Measurements from ENCODE around the gene DOK3. TPM values are rescaled to one million over a fixed set of nuclear protein-coding genes. Genes with fewer than 3 reads are reported as not detected.

Gene DOK3
- total RNA-seq, 2 experiments from 2014 or later = 3.3 to 5.7 TPM

GRCh38 chr5:177528631-177529030 lies 19.0 kb upstream of the DOK3 start:
- Mint-ChIP-seq H3K27ac (no peak overlapping the region), H3K36me3 (peaks cover 1% of the 10 kb centered on the region), H3K4me1 (no peaks in the 10 kb centered on the region), H3K4me3 (no peak overlapping the region), H3K27me3 (no peaks in the 10 kb centered on the region), H3K9me3 (ENCODE audit: low read depth) (no peaks in the 10 kb centered on the region)
- DNase-seq = no peak
- CTCF ChIA-PET = no interaction called here
- no peak for ATAC-seq

- Mint-ChIP-seq H3K36me3 (peaks cover 3% of the 10 kb centered on the region), H3K4me1 (no peaks in the 10 kb centered on the region), H3K27ac (no peak overlapping the region), H3K4me3 (no peak overlapping the region), H3K9me3 (ENCODE audit: low read depth) (no peaks in the 10 kb centered on the region), H3K27me3 (no peaks in the 10 kb centered on the region)
- ATAC-seq = no peak
- CTCF ChIA-PET = no interaction called here
- DNase-seq = no peak
Observed at GRCh38 chr5:177527595-177527994, 18.0 kb upstream of the DOK3 start.

- Mint-ChIP-seq H3K4me3 (no peak overlapping the region), H3K4me1 (peaks cover 1% of the 10 kb centered on the region), H3K9me3 (ENCODE audit: low read depth) (no peaks in the 10 kb centered on the region), H3K27ac (no peak overlapping the region), H3K27me3 (no peaks in the 10 kb centered on the region), H3K36me3 (peaks cover 4% of the 10 kb centered on the region)
- CTCF ChIA-PET = interaction anchor here (1.1 to 1.2 kb wide), 2 partner anchors 17 to 125 kb away, joined by 3 read pairs; no protein-coding TSS in a partner anchor
- no peak for ATAC-seq
- DNase-seq = no peak
Observed at GRCh38 chr5:177526791-177527190, 17.2 kb upstream of the DOK3 start.

GRCh38 chr5:177526191-177526590 lies 16.6 kb upstream of the DOK3 start:
- Mint-ChIP-seq H3K9me3 (ENCODE audit: low read depth) (no peaks in the 10 kb centered on the region), H3K4me1 (peaks cover 7% of the 10 kb centered on the region), H3K27ac (no peak overlapping the region), H3K27me3 (no peaks in the 10 kb centered on the region), H3K4me3 (no peak overlapping the region), H3K36me3 (peaks cover 5% of the 10 kb centered on the region)
- CTCF ChIA-PET = interaction anchor here (1.1 to 1.2 kb wide), 2 partner anchors 17 to 124 kb away, joined by 3 read pairs; no protein-coding TSS in a partner anchor
- no peak for DNase-seq
- ATAC-seq = no peak

- Mint-ChIP-seq H3K27me3 (no peaks in the 10 kb centered on the region), H3K4me1 (peaks cover 17% of the 10 kb centered on the region), H3K9me3 (ENCODE audit: low read depth) (no peaks in the 10 kb centered on the region), H3K27ac (no peak overlapping the region), H3K4me3 (no peak overlapping the region), H3K36me3 (peaks cover 5% of the 10 kb centered on the region)
- CTCF ChIA-PET = interaction anchor here (1.1 kb wide), 1 partner anchor 70 kb away, joined by 3 read pairs; no protein-coding TSS in a partner anchor
- DNase-seq (no peak), ATAC-seq (no peak)
Observed at GRCh38 chr5:177524941-177525655, 15.5 kb upstream of the DOK3 start.

GRCh38 chr5:177524539-177524900 lies 14.9 kb upstream of the DOK3 start:
- Mint-ChIP-seq H3K4me1 (peaks cover 22% of the 10 kb centered on the region), H3K27ac (no peak overlapping the region)
- CTCF ChIA-PET = interaction anchor here (1.1 kb wide), 1 partner anchor 69 kb away, joined by 3 read pairs; no protein-coding TSS in a partner anchor

GRCh38 chr5:177523711-177524538 lies 14.3 kb upstream of the DOK3 start:
- Mint-ChIP-seq H3K27ac (no peak overlapping the region), H3K9me3 (ENCODE audit: low read depth) (no peaks in the 10 kb centered on the region), H3K4me1 (peaks cover 28% of the 10 kb centered on the region), H3K36me3 (peaks cover 8% of the 10 kb centered on the region), H3K27me3 (no peaks in the 10 kb centered on the region), H3K4me3 (no peak overlapping the region)
- DNase-seq (no peak), ATAC-seq (no peak)
- CTCF ChIA-PET = interaction anchor here (1.1 kb wide), 1 partner anchor 69 kb away, joined by 3 read pairs; no protein-coding TSS in a partner anchor

More at GRCh38 chr5:177524539-177524900, 14.9 kb upstream of the DOK3 start:
- Mint-ChIP-seq H3K4me3 (no peak overlapping the region), H3K9me3 (ENCODE audit: low read depth) (no peaks in the 10 kb centered on the region), H3K27me3 (no peaks in the 10 kb centered on the region), H3K36me3 (peaks cover 7% of the 10 kb centered on the region)
- DNase-seq = no peak
- ATAC-seq = no peak

- H3K27me3 Mint-ChIP-seq = no peaks in the 10 kb centered on the region
Observed at GRCh38 chr5:177520916-177521513, 11.4 kb upstream of the DOK3 start.

GRCh38 chr5:177520271-177520670 lies 10.6 kb upstream of the DOK3 start:
- H3K4me3 Mint-ChIP-seq = no peak overlapping the region
- CTCF ChIA-PET = interaction anchor here (1.0 kb wide), 1 partner anchor 16 kb away, joined by 3 read pairs; no protein-coding TSS in a partner anchor
- peaks cover 19% of the 10 kb centered on the region for H3K36me3 Mint-ChIP-seq
- no peaks in the 10 kb centered on the region for H3K27me3 Mint-ChIP-seq
- no peaks in the 10 kb centered on the region for H3K9me3 Mint-ChIP-seq (ENCODE audit: low read depth)
- H3K27ac Mint-ChIP-seq = no peak overlapping the region
- peaks cover 47% of the 10 kb centered on the region for H3K4me1 Mint-ChIP-seq
- DNase-seq (no peak), ATAC-seq (no peak)

More at GRCh38 chr5:177520916-177521513, 11.4 kb upstream of the DOK3 start:
- DNase-seq (no peak), ATAC-seq (no peak)
- Mint-ChIP-seq H3K27ac (peak overlapping the region; percentile 66), H3K36me3 (peaks cover 16% of the 10 kb centered on the region), H3K9me3 (ENCODE audit: low read depth) (no peaks in the 10 kb centered on the region), H3K4me3 (no peak overlapping the region), H3K4me1 (peaks cover 39% of the 10 kb centered on the region)
- CTCF ChIA-PET = interaction anchor here (1.0 to 1.2 kb wide), 2 partner anchors 17 to 19 kb away, joined by 3 to 5 read pairs; no protein-coding TSS in a partner anchor

- CTCF ChIA-PET = interaction anchor here (1.2 to 1.5 kb wide), 2 partner anchors 18 to 129 kb away, joined by 3 to 4 read pairs; no protein-coding TSS in a partner anchor
- Mint-ChIP-seq H3K4me1 (peaks cover 53% of the 10 kb centered on the region), H3K36me3 (peaks cover 19% of the 10 kb centered on the region), H3K27me3 (no peaks in the 10 kb centered on the region), H3K4me3 (no peak overlapping the region), H3K27ac (peak overlapping the region; percentile 15), H3K9me3 (ENCODE audit: low read depth) (no peaks in the 10 kb centered on the region)
- no peak for DNase-seq
- ATAC-seq = no peak
Observed at GRCh38 chr5:177519463-177520235, 10.0 kb upstream of the DOK3 start.

- DNase-seq (peak; percentile 98), ATAC-seq (peak; percentile 92)
- Mint-ChIP-seq H3K4me1 (peaks cover 55% of the 10 kb centered on the region), H3K27ac (peak within 1 kb of the TSS; percentile 85), H3K4me3 (peak within 1 kb of the TSS; percentile 93), H3K9me3 (ENCODE audit: low read depth) (no peaks in the 10 kb centered on the region), H3K27me3 (no peaks in the 10 kb centered on the region), H3K36me3 (peaks cover 22% of the 10 kb centered on the region)
- CTCF ChIA-PET = interaction anchor here (0.8 to 2.4 kb wide), 7 partner anchors 10 to 207 kb away, joined by 3 to 17 read pairs (median 5); no protein-coding TSS in a partner anchor
Observed at GRCh38 chr5:177516601-177517568, 7.3 kb upstream of the DOK3 start, which contains the start of gene DDX41. DDX41 (minus strand) TSS chr5:177516961; CDS start chr5:177516945, 16 bp downstream.

Data from activated CD8-positive, alpha-beta memory T cell treated with anti-CD3 and anti-CD28 coated beads, Interleukin-2, amount 10 ng/mL, durations not matched to agents 7 days and 5 days (primary cell).